Ovary (tissue), 3 donors: ENCODE data around the gene SLC12A3.

Experiments used
- CTCF ChIP-seq, 3 donors: fragments of 450-650 bp in 2 of 3; fragments of 200-600 bp in 1 of 3; IDR thresholded peaks; one replicate each; pipeline versions ENCODE4 v1.5.1 to v1.8.0; 2016 to 2022; ENCODE audit warnings: antibody characterized with exemption in 3 of 3, mild to moderate bottlenecking in 1 of 3
- EP300 ChIP-seq: sonication (generic); formaldehyde crosslinking; IDR thresholded peaks from one replicate; pipeline ENCODE4 v1.6.1; 2017; ENCODE audit warnings: antibody characterized with exemption
- POLR2A ChIP-seq: fragments of 450-650 bp; IDR thresholded peaks from one replicate; pipeline ENCODE4 v1.6.1; 2017; ENCODE audit warnings: antibody characterized with exemption, mild to moderate bottlenecking, moderate library complexity
- donor health status: DM: no; HTN: no; CAD: no.

GRCh38 chr16:56817056-56817455 lies 48.0 kb upstream of the SLC12A3 start:
- TF ChIP-seq POLR2A (no peak), CTCF (IDR thresholded peaks at IDR 0.05) (no peak), EP300 (no peak)
